HepG2 (cell line): ENCODE results near the gene ELFN1. TPM values are rescaled to one million over a fixed set of nuclear protein-coding genes. Genes with fewer than 3 reads are reported as not detected.
A peak's percentile ranks its signal among the peaks of the same experiment; 100 is the strongest.

Source experiments
- AGO2 ChIP-seq: fragments of 200-400 bp; formaldehyde crosslinking; optimal IDR thresholded peaks from 2 replicates; pipeline ENCODE3; 2017; ENCODE audit warnings: mild to moderate bottlenecking, low read depth, low read length, moderate library complexity
- BHLHE40 ChIP-seq: IDR thresholded peaks from 2 replicates; pipeline ENCODE4 v1.6.1; 2011; ENCODE audit warnings: low read length, improper control_type of control experiment
- DPF2 ChIP-seq: sonication (generic); formaldehyde crosslinking; IDR thresholded peaks from 2 replicates; pipeline ENCODE4 v1.4.0; 2020; ENCODE audit warnings: mild to moderate bottlenecking, low read depth, missing genetic modification reagents, borderline replicate concordance
- EZH2 ChIP-seq: conservative IDR thresholded peaks from 2 replicates; pipeline ENCODE4 v1.6.1; 2012; ENCODE audit warnings: mild to moderate bottlenecking, low read depth, low read length, moderate library complexity
- MIER3 ChIP-seq: IDR thresholded peaks from 2 replicates; pipeline ENCODE4 v1.6.1; 2016; ENCODE audit warnings: missing compliant biosample characterization, borderline replicate concordance
- MTF2 ChIP-seq: sonication (generic); formaldehyde crosslinking; IDR thresholded peaks from 2 replicates; pipeline ENCODE4 v1.5.0; 2020; ENCODE audit warnings: missing genetic modification reagents, borderline replicate concordance
- PPARG ChIP-seq: conservative IDR thresholded peaks from 2 replicates; pipeline ENCODE4 v1.6.1; 2016; ENCODE audit warnings: missing biosample characterization, missing genetic modification reagents
- RCOR2 ChIP-seq: IDR thresholded peaks from 2 replicates; pipeline ENCODE4 v1.6.1; 2016; ENCODE audit warnings: missing biosample characterization, missing genetic modification reagents
- TAF1 ChIP-seq: sonication (generic); formaldehyde crosslinking; IDR thresholded peaks from 2 replicates; pipeline ENCODE4 v1.4.0; 2020; ENCODE audit warnings: missing genetic modification reagents
- TP53 ChIP-seq: sonication (generic); formaldehyde crosslinking; conservative IDR thresholded peaks from 2 replicates; pipeline ENCODE4 v1.4.0; 2020; ENCODE audit warnings: missing genetic modification reagents
- ZNF30 ChIP-seq: sonication (generic); formaldehyde crosslinking; IDR thresholded peaks from 2 replicates; pipeline ENCODE4 v1.5.0; 2020; ENCODE audit warnings: mild to moderate bottlenecking, missing genetic modification reagents
- ZNF33A ChIP-seq: sonication (generic); formaldehyde crosslinking; IDR thresholded peaks from 2 replicates; pipeline ENCODE4 v1.5.1; 2020; ENCODE audit warnings: missing genetic modification reagents, mild to moderate bottlenecking, moderate library complexity, borderline replicate concordance
- ZNF775 ChIP-seq: sonication (generic); formaldehyde crosslinking; IDR thresholded peaks from 2 replicates; pipeline ENCODE4 v1.4.0; 2020; ENCODE audit warnings: missing genetic modification reagents, mild to moderate bottlenecking, moderate library complexity, borderline replicate concordance
- ZNF788 ChIP-seq: sonication (generic); formaldehyde crosslinking; IDR thresholded peaks from 2 replicates; pipeline ENCODE4 v1.5.0; 2020; ENCODE audit warnings: mild to moderate bottlenecking, missing genetic modification reagents, borderline replicate concordance
- ZSCAN22 ChIP-seq: sonication (generic); formaldehyde crosslinking; IDR thresholded peaks from 2 replicates; pipeline ENCODE4 v1.4.0; 2020; ENCODE audit warnings: mild to moderate bottlenecking, missing genetic modification reagents
- polyA plus RNA-seq, 8 experiments: library from polyadenylated mRNA; depleted of rRNA in 3 of 8; stranded (reverse) in 7 of 8; unstranded in 1 of 8; fragments of >200 nt; fragmentation: Illumina TruSeq in 4 of 8; extraction: Trizol in 4 of 8; gene quantifications; 2 replicates each; pipeline versions ENCODE4 v1.2.1 to v1.2.3, GENCODE V29; 2011 to 2016; ENCODE audit warnings: low read depth in 4 of 8, missing spikeins in 1 of 8, mixed read lengths in 1 of 8; ENCODE audit not compliant: insufficient read depth in 1 of 8
- total RNA-seq, 5 experiments: library from RNA; depleted of rRNA; stranded (reverse); fragments of >200 nt; fragmentation: Illumina TruSeq; extraction: Trizol; gene quantifications; 2 replicates each; pipeline ENCODE4 v1.2.3, GENCODE V29; 2016; ENCODE audit warnings: low read depth in 1 of 5
- TF ChIP-seq, protein P1 (sequence below): IDR thresholded peaks from 2 replicates; pipeline ENCODE4 v1.6.1; 2012; ENCODE audit warnings: inconsistent platforms
- TF ChIP-seq, protein P2 (sequence below): sonication (generic); formaldehyde crosslinking; IDR thresholded peaks from 2 replicates; pipeline ENCODE4 v1.4.0; 2020; ENCODE audit warnings: missing genetic modification reagents
- TF ChIP-seq, protein P3 (sequence below): sonication (generic); formaldehyde crosslinking; IDR thresholded peaks from 2 replicates; pipeline ENCODE4 v1.4.0; 2020; ENCODE audit warnings: mild to moderate bottlenecking, missing genetic modification reagents, borderline replicate concordance
- TF ChIP-seq, protein P4 (sequence below): sonication (generic); formaldehyde crosslinking; IDR thresholded peaks from 2 replicates; pipeline ENCODE4 v1.4.0; 2020; ENCODE audit warnings: missing genetic modification reagents; ENCODE audit errors: not compliant biosample characterization
- TF ChIP-seq, protein P5 (sequence below): IDR thresholded peaks from 2 replicates; pipeline ENCODE4 v1.6.1; 2016; ENCODE audit warnings: control low read depth

The ELFN1 gene
- total and polyA plus RNA-seq, 2 of the 13 experiments (the other 11 are each of a cell fraction or from before 2014, with no cell fraction given) = 0.13 to 0.18 TPM

DNA sequence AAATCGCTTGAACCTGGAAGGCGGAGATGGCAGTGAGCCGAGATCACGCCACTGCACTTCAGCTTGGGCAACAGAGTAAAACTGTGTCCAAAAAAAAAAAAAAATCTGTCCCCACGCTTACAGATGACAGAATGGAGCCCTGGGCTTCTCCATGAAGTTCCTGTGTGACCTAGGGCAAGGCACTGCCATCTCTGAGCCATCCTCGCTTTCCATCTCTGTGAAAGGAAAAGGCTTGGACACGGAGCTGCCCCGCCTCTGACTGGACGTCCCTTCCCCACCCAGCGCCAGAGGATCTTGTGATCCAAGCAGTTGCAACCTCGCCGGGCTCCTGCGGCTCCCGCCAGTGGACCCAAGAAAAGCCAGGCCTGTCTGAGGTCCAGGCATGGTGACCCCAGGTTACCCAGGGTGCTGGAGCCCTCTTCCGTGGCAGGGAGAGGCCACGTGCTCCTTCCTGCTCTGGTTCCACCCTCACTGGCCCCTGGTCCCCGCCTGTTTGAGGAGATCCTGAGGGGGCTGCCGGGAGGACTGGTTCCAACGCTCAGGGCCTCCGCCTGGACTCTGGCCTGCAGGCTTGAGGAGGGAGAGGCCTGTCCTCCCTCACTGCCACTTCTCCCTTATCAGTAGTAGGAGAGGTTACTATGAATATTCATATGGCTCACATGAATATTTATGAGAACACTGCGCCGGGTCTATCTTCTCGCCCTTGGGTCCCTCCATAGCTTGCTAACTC is 25.6 kb upstream of the ELFN1 start (continued):
- TF ChIP-seq MTF2 (CRISPR knock-in tag) (no peak), ZSCAN22 (CRISPR knock-in tag) (no peak), DPF2 (no peak), TP53 (CRISPR knock-in tag) (no peak), TAF1 (CRISPR knock-in tag) (no peak), MIER3 (CRISPR knock-in tag) (no peak), ZNF775 (CRISPR knock-in tag) (no peak), ZNF788 (CRISPR knock-in tag) (no peak), BHLHE40 (no peak), ZNF33A (CRISPR knock-in tag) (no peak), RCOR2 (CRISPR knock-in tag) (no peak), PPARG (no peak), AGO2 (no peak), ZNF30 (CRISPR knock-in tag) (no peak), EZH2 (0 out of 2 replicates have a peak, but pooled peaks have one; percentile 12)
- TF ChIP-seq, protein P1, sequence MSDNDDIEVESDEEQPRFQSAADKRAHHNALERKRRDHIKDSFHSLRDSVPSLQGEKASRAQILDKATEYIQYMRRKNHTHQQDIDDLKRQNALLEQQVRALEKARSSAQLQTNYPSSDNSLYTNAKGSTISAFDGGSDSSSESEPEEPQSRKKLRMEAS = peak; percentile 53
- TF ChIP-seq, protein P2, sequence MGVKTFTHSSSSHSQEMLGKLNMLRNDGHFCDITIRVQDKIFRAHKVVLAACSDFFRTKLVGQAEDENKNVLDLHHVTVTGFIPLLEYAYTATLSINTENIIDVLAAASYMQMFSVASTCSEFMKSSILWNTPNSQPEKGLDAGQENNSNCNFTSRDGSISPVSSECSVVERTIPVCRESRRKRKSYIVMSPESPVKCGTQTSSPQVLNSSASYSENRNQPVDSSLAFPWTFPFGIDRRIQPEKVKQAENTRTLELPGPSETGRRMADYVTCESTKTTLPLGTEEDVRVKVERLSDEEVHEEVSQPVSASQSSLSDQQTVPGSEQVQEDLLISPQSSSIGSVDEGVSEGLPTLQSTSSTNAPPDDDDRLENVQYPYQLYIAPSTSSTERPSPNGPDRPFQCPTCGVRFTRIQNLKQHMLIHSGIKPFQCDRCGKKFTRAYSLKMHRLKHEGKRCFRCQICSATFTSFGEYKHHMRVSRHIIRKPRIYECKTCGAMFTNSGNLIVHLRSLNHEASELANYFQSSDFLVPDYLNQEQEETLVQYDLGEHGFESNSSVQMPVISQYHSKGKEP = no peak
- TF ChIP-seq, protein P3, sequence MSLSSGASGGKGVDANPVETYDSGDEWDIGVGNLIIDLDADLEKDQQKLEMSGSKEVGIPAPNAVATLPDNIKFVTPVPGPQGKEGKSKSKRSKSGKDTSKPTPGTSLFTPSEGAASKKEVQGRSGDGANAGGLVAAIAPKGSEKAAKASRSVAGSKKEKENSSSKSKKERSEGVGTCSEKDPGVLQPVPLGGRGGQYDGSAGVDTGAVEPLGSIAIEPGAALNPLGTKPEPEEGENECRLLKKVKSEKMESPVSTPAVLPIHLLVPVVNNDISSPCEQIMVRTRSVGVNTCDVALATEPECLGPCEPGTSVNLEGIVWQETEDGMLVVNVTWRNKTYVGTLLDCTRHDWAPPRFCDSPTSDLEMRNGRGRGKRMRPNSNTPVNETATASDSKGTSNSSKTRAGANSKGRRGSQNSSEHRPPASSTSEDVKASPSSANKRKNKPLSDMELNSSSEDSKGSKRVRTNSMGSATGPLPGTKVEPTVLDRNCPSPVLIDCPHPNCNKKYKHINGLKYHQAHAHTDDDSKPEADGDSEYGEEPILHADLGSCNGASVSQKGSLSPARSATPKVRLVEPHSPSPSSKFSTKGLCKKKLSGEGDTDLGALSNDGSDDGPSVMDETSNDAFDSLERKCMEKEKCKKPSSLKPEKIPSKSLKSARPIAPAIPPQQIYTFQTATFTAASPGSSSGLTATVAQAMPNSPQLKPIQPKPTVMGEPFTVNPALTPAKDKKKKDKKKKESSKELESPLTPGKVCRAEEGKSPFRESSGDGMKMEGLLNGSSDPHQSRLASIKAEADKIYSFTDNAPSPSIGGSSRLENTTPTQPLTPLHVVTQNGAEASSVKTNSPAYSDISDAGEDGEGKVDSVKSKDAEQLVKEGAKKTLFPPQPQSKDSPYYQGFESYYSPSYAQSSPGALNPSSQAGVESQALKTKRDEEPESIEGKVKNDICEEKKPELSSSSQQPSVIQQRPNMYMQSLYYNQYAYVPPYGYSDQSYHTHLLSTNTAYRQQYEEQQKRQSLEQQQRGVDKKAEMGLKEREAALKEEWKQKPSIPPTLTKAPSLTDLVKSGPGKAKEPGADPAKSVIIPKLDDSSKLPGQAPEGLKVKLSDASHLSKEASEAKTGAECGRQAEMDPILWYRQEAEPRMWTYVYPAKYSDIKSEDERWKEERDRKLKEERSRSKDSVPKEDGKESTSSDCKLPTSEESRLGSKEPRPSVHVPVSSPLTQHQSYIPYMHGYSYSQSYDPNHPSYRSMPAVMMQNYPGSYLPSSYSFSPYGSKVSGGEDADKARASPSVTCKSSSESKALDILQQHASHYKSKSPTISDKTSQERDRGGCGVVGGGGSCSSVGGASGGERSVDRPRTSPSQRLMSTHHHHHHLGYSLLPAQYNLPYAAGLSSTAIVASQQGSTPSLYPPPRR (CRISPR knock-in tag) = 0 out of 2 replicates have a peak, but pooled peaks have one; percentile 18
- TF ChIP-seq, protein P4, sequence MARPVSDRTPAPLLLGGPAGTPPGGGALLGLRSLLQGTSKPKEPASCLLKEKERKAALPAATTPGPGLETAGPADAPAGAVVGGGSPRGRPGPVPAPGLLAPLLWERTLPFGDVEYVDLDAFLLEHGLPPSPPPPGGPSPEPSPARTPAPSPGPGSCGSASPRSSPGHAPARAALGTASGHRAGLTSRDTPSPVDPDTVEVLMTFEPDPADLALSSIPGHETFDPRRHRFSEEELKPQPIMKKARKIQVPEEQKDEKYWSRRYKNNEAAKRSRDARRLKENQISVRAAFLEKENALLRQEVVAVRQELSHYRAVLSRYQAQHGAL (CRISPR knock-in tag) = no peak
- TF ChIP-seq, protein P5, sequence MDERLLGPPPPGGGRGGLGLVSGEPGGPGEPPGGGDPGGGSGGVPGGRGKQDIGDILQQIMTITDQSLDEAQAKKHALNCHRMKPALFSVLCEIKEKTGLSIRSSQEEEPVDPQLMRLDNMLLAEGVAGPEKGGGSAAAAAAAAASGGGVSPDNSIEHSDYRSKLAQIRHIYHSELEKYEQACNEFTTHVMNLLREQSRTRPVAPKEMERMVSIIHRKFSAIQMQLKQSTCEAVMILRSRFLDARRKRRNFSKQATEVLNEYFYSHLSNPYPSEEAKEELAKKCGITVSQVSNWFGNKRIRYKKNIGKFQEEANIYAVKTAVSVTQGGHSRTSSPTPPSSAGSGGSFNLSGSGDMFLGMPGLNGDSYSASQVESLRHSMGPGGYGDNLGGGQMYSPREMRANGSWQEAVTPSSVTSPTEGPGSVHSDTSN (CRISPR knock-in tag) = no peak
